Renal cortical epithelial cell (primary cell): ENCODE measurements around the gene SBK3. TPM values are rescaled to one million over a fixed set of nuclear protein-coding genes. Genes with fewer than 3 reads are reported as not detected.
A peak's percentile ranks its signal among the peaks of the same experiment; 100 is the strongest.
"Not testable (repeated sequence)": the region's sequence is repeated elsewhere in the genome, so short reads cannot be mapped to it uniquely, and the experiment has no call there.

Source experiments
- DNase-seq: peaks from one replicate; pipeline ENCODE4 v3.0.0-alpha.2; 2011; ENCODE audit warnings: low read depth
- total RNA-seq: library from RNA; depleted of rRNA; stranded (reverse); fragments of >200 nt; gene quantifications from 2 replicates; pipeline ENCODE4 v1.2.3, GENCODE V29; 2014

SBK3 gene
- total RNA-seq, 1 donor from 2014 or later, result not detected

DNA sequence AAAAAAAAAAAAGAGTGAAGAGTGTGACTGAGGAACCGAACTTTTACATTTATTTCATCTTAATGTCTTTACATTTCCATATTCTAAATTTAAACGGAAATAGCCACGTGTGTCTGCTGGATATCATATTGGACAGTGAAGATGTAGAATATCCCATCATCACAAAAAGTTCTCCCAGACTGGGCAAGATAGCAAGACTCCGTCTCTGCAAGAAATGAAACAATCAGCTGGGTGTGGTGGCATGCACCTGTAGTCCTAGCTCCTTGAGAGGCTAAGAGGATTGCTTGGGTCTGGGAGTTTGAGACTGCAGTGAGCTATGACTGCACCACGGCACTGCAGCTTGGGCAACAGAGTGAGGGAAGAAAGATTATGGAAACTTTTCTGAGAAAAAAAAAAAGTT is 31.4 kb upstream of the SBK3 start:
- no peak for DNase-seq

DNA sequence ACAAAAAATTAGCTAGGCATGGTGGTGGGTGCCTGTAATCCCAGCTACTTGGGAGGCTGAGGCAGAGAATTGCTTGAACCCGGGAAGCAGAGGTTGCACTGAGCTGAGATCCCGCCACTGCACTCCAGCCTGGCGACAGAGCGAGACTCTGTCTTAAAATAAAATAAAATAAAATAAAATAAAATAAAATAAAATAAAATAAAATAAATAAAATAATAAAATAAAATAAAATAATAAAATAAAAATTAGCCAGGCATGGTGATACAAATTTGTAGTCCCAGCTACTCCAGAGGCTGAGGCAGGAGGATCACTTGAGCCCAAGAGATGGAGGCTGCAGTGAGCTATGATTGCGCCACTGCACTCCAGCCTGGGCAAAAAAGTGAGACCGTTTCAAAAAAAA is 28.6 kb upstream of the SBK3 start:
- DNase-seq, result not testable (repeated sequence)

DNA sequence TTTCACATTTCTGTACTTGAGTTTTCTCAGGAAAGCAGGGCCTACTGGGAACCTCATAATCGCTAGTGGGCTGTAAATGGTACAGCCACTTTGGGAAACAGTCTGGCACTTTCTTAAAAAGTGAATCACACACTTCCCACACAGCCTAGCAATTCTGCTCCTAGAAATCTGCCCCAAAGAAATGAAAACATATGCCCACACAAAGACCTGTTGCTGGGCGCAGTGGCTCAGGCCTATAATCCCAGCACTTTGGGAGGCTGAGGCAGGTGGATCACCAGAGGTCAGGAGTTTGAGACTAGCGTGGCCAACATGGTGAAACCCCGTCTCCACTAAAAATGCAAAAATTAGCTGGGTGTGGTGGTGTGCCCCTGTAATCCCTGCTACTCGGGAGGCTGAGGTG is 24.1 kb upstream of the SBK3 start:
- DNase-seq, result not testable (repeated sequence)

DNA sequence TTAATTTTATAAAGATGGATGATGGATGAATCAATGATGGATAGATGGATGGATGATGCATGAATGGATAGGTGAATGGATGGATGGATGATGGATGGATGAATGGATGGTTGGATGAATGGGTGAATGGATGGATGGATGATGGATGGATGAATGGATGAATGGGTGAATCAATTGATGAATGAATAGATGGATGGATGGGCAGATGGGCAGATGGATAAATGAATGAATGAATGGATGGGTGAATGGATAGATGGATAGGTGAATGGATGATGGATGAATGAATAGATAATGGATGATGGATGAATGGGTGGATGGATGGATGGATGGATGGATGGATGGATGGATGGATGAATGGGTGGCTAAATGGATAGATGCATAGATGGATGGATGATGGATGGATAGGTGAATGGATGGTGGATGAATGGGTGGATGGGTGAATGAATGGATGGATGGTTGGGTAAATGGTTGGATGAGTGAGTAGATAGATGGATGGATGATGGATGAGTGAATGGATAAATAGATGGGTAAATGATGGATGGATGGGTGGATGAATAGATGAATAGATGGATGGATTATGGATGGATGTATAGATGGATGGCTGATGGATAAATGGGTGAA is 22.5 kb upstream of the SBK3 start:
- DNase-seq, result no peak

DNA sequence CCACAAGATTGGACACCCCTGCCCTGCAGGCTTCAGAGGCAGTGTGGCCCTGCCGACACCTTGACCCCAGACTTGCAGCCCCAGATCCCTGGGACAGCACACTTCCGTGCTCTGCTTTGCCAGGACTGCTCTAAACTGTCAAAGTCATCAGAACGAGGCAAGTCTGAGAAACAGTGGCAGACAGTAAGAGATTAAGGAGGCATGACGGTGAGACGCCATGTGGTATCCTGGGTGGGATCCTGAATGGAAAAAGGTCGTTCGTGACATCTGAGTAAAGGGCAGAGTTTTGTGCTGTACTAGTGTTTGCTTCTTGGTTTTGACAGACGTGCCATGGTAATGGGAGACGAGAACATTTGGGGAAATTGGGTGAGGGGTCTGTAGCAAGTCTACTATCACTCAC is 21.5 kb upstream of the SBK3 start:
- no peak for DNase-seq

DNA sequence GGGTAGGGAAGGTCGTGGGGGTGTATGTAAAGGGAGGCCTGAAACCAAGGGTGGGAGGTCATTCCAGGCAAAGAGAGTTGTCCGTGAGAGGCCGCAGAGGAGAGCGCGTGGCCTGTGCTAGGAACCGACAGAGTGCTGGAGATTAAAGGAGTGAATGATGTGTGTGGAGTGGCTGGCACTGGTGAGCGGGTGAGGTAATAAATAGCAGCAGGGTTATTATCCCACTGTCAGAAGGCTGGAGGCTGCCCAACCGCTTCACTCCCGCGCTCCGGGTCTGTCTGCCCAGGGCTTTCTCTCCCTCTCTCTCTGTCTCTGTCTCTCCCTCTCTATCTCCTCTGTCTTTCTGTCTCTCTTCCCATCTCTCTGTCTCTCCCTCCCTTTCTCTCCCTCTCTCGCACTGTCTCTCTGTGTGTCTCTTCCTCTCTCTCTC is 17.9 kb upstream of the SBK3 start:
- DNase-seq, result no peak

DNA sequence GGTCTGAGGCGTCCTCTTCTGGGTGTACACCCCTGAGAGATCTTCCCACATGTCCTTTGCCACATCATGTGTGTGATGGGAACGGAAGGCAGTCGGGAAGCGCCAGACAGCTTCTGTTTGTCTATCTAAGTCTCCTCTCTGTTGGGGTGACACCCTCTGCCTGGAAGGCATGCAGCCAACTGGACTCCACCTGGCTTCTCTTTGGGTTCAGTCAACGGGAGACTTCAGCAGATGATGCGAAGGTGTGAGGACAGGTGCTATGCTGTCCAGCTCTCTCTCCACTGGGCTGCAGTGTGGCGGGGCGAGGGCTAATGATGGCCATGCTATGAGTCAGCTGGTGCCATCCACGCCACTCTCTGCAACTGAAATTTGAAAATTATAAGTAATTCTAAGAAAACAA is 14.3 kb upstream of the SBK3 start:
- DNase-seq, result no peak

DNA sequence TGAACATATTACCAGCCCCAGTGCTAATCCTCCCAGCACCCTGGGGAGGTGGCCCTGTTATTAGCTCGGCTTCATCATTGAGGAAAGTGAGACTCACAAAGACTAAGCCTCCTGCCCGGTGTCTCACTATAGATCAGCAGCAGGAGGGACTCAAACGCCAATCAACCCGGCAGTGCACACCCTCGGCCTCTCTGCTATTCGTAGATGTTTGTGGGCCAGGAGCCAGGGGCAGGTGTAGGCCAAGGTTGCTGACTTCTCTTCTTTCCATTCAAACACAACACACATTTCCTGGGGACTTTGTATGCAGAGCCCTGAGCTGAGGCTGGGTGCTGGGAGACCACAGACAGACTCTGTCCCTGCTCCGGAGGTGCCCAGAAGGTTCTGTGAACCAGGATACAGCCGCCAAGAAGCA is 9.4 kb upstream of the SBK3 start:
- DNase-seq, result no peak

DNA sequence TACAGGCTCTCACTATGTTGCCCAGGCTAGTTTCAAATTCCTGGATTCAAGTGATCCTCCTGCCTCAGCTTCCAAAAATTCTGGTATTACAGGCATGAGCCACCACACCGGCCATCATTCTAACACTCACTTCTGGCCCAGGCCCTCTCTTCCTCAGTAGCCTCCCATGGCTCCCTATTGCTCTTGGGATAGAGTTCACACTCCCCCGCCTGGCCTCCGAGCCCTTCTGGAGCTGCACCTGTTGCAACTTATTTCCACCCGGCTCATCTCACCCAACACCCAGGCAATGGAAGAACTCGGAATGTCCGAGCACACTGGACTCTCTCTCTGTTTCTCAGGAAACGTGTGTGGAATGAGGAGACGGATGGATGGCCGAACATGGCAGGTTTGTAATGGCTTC is 9.0 kb upstream of the SBK3 start:
- DNase-seq, result no peak

DNA sequence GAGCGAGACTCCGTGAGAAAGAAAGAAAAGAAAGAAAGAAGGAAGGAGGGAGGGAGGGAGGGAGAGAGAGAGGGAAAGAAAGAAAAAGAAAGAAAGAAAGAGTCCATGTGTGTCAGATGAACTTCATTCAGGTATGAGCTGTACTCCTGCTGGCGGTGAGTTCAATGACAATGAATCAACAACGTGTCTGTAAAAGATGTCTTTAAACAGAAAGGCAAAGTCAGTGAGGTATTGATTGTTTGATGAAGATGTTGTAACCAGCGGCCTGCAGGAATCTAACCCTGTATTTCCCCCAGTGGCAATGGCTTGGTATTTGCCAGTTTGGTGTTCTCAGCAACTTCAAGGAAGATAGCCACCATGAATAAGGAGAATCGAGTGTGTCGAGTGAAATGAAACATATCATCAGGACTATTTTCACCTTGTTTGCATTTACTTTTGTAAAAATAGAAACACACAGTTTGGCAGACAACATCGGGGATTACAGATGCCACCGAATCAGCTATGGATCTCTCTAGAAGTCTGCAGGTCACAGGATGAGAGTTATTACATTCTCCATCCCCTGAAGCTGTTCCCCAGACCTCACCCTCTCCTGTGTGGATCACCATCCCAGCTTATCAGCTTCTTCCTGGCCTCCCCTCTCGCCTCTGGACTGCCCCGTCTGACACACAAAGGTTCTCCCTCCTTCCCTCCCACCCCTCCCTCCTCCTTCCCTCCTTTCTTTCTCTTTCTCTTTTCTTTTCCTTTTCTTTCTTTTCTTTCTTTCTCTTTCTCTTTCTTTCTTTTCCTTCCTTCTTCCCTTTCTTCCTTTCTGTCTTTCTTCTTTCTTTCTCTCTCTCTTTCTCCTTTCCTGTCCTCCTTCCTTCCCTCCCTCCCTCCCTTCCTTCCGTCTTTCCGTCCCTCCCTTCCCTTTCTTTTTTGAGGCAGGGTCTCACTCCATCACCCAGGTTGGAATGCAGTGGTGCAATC is 8.2 kb upstream of the SBK3 start:
- no peak for DNase-seq

DNA sequence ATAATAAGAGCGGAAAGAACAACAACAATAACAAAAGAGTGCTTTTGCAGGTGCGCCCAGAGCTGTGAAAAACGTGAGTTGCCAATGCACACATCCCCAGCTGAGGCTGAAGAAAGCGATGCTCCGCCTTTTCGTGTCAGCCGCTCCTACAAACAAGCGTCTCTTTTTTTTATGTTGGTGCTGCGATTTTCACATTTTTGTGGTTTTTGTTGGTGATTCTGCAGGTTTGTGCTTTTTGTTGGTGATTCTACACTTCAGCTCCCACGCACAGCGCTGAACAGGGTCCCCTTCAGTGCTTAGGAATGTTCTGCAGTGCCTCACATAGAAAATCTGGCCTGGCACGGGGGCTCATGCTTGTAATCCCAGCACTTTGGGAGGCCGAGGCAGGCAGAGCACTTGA is 7.3 kb upstream of the SBK3 start:
- peak; percentile 77 for DNase-seq

DNA sequence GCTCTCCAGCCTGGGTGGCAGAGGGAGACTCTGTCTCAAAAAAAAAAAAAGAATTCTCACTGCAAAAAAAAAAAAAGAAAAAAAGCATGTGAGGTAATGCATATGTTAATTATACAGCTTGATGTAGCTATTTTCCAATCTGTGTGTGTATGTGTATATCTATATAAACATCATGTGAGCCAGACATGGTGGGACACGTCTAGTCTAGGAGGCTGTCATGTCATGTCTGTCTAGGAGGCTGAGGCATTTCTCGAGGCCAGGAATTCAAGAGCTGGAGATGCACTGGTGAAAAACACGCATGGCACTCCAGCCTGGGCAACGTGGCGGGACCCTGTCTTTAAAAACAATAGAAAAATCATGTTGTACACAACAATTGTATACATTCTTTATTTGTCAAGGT is 6.9 kb upstream of the SBK3 start:
- no peak for DNase-seq

DNA sequence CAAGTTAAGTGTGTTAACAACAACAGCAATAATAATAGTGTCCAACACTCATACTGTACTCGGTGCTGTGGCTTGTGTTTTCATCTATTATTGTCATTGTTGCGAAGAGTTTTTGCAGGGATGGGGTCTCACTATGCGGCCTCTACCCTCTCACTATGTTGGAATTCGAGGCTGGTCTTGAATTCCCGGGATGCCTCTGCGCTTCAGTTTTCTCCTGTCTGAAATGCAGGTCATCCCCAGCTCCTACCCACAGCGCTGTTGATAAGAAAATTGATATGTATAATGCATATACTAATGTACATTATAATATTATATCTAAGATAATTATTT is 4.9 kb upstream of the SBK3 start:
- DNase-seq, result no peak

DNA sequence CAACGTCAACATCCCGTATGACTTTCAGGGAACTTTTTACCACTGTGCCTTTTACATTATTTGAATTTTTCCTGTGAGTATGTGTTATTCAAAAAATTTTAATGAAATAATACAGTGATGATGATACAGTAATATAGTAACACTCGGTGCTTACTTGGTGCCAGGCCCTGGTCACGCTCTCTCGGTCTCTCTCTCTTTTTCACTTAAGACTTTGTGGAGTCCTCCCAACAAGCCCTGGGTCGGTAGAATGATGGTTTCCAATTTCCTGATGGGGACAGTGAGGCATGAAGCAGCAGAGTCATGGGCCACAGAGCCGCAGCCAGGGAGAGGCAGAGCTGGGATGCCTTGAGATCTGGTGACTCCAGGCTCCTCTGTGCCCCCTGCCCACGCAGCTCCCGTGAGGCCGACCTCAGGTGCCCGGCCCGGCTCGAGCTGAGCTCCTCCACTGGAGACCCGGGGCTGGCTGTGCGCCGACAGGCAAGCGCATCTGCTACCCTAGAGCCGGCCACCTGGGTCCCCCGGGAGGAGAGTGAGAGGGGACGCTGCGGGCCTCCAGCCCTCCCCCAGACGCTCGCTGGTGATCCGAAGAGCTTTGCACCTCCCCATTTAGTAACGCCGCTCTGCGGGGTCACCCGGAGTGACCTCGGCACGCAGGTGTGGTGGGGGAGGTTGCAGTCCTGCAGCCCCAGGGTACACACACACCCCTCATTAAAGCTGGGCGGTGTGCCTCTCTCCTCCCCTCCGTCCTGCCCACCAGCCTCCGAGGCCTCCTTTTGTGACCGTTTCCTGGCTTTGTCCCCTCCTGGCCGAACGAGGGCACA is 4.4 kb upstream of the SBK3 start:
- DNase-seq, result peak; percentile 89

DNA sequence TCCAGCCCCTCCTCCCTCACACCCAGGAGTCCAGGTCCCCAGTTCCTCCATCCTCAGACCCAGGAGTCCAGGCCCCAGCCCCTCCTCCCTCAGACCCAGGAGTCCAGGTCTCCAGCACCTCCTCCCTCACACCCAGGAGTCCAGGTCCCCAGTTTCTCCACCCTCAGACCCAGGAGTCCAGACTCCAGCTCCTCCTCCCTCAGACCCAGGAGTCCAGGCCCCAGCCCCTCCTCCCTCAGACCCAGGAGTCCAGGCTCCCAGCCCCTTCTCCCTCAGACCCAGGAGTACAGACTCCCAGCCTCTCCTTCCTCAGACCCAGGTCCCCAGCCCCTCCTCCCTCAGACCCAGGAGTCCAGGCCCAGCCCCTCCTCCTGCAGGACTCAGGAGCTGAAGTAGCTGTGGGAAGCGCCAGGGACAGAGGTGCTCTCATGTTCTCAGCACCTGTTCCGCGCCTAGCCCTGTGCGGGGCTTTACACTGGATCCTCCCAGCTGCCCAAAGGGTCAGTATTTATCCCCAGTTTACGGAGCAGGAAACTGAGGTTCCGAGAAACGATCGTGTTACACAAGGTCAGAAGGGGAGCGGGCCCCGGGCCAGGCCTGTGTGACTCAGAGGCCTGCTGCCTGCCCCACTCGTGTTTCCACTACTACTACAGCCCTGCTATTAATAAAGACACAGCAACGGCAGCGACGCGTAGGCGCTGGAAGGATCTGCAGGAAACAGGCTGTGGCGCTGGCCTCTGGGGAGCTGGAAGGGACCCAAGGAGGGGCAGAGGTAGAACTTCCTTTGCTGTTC is 1.7 kb upstream of the SBK3 start:
- DNase-seq, result no peak

DNA sequence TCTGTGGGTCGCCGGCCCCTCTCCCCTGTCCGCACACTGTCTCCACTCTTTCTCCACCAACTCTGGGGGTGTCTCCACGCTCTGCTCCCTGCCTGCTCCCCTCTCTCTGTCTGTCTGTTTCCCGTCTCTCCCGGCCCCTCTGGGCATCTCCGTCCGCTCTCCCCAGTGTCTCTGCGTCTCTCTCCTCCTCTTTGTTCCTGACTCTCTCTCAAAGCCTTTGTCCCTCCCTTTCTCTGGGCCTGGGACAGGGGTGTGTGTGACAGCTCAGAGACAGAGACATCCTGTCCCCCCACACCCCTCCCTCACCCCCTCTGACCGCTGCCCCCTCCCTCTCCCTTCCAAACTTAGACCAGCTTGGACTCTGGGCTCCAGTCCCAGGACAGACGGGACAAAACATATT is 668 bp upstream of the SBK3 start:
- no peak for DNase-seq

DNA sequence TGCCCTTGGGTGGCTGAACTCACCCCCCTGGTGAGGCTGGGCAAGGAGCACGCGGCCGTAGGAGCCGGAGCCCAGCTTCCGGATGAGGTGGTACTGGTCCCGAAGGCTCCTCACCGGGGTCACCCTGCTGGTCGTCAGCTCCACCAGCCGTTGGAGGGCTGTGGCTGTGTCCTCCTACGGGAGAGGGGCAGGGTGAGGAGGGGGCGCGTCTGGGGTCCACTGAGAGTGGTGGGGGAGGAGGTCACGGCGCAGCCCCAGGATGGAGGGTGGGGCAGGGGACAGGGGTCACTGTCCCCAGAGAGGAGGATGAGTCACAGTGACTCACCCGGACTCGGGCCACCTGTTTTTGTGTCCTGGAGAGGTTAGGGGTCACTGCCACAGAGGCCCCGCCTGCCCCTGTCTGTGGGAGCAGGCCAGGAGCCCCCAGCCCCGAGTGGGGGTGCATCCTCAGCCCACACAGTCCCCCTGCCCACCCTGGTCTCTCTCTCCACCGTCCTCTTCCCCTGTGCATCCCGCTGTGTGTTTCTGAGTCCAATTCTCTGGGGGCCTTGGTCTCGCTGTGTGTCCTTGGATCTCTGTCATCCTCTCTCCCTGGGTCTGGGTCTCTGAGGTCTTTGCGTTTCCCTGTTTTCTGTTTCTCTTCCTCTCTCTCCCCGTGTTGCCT is 435 bp downstream of the SBK3 start:
- no peak for DNase-seq

DNA sequence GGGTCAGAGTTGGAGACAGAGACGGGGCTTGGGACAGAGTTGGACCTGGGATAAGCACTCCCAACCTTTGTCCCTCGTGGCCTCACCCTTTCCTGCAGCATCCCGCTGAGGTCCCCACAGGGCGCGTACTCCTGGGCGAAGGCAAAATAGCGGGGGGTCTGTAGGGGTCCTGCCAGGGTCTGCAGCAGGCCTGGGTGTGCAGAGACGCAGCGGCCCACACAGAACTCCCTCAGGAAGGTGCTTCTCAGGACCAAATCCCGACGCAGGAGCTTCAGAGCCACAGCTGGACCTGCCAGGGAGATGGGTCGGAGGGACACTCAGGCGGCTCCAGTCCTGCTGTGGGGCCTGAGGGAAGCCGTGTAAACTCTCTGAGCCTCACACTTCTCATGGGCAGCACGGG is 1.3 kb downstream of the SBK3 start:
- DNase-seq, result no peak

DNA sequence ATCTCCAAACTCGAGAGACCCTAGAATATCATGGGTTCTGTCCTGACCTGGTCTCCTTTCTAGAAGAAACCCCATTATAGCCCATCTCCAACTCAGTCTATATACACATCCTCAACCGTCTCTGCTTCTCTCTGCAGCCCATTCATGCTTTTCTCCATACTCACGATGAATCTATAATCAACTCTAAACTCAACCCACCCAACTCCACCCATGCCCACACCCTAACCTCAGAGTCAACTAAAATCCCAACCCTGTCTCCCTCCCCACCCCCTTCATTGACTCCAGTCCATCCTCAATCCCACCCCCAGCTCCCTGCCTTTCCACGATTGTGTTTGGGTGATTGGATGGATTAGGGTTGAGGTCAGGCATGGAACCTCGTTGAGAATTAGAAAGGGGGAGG is 1.8 kb downstream of the SBK3 start:
- no peak for DNase-seq

DNA sequence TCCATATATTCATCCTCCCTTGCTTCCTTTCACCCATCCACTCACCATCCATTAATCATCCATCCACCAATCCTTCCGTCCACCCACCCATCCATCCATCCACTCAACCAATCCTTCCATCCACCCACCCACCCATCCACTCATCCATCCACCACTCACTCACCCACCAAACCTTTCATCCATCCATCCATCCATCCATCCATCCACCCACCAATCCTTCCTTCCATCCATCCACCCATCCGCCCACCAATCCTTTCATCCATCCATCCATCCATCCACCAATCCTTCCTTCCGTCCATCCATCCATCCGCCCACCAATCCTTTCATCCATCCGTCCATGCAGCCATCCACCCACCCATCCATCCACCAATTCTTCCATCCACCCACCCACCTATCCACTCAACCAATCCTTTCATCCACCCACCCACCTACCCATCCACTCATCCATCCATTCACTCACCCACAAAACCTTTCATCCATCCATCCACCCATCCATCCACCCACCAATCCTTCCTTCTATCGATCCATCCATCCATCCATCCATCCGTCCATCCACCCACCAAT is 3.0 kb downstream of the SBK3 start:
- no peak for DNase-seq

DNA sequence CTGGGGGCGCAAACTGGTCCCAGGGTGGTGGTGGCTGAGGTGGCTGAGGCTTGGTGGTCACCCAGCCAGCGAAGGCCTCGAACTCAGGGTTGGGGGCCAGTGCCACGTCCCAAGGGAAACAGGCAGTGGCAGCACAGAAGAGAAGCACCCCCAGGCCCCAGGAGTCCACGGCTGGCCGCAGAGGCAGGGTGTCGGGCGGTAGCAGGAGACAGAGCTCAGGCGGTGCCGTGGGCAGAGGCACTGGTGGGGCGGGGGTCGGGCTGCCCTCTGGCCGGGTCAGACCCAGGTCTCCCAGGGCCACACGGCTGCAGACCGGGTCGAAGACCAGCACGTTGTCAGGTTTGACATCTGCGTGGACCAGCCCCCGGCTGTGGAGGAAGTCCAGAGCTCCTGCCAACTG is 4.3 kb downstream of the SBK3 start:
- DNase-seq, result no peak
